Stimulated activated CD8-positive, alpha-beta memory T cell treated with anti-CD3 and anti-CD28 coated beads, Interleukin-7, amount 100 ng/mL, for 24 hours (primary cell): Measurements from ENCODE around the gene SGCG.
"Not testable (repeated sequence)": the region's sequence is repeated elsewhere in the genome, so short reads cannot be mapped to it uniquely, and the experiment has no call there.

ENCODE experiments used
- DNase-seq: peaks from one replicate; pipeline ENCODE4 v3.0.0-alpha.2; 2020; ENCODE audit warnings: low read depth

The SGCG gene

GRCh38 chr13:23212671-23213070, 31.9 kb downstream of the SGCG start:
- DNase-seq: no peak

- DNase-seq: no peak
Measured at GRCh38 chr13:23231241-23231640, 50.5 kb downstream of the SGCG start.

- no peak for DNase-seq
Measured at GRCh38 chr13:23235994-23236393, 55.2 kb downstream of the SGCG start.

- DNase-seq: no peak
Measured at GRCh38 chr13:23243066-23243465, 62.3 kb downstream of the SGCG start.

- not testable (repeated sequence) for DNase-seq
Measured at GRCh38 chr13:23248410-23248809, 67.6 kb downstream of the SGCG start.

- DNase-seq: no peak
Measured at GRCh38 chr13:23254506-23254905, 73.7 kb downstream of the SGCG start.

GRCh38 chr13:23267571-23267970, 86.8 kb downstream of the SGCG start:
- DNase-seq: no peak

- DNase-seq: no peak
Measured at GRCh38 chr13:23268441-23268840, 87.7 kb downstream of the SGCG start.

GRCh38 chr13:23271331-23271730, 90.6 kb downstream of the SGCG start:
- no peak for DNase-seq

- DNase-seq: no peak
Measured at GRCh38 chr13:23273498-23273897, 92.7 kb downstream of the SGCG start.

GRCh38 chr13:23279321-23279720, 98.5 kb downstream of the SGCG start:
- no peak for DNase-seq

GRCh38 chr13:23288564-23288963, 107.8 kb downstream of the SGCG start:
- DNase-seq: no peak

- no peak for DNase-seq
Measured at GRCh38 chr13:23288995-23289394, 108.2 kb downstream of the SGCG start.

- no peak for DNase-seq
Measured at GRCh38 chr13:23289917-23290357, 109.2 kb downstream of the SGCG start.

GRCh38 chr13:23292586-23292985, 111.8 kb downstream of the SGCG start:
- DNase-seq: no peak

- not testable (repeated sequence) for DNase-seq
Measured at GRCh38 chr13:23314837-23315236, 134.1 kb downstream of the SGCG start.

GRCh38 chr13:23319883-23320224, 139.1 kb downstream of the SGCG start:
- no peak for DNase-seq

- DNase-seq: no peak
Measured at GRCh38 chr13:23320926-23321534, 140.3 kb downstream of the SGCG start.

- DNase-seq: no peak
Measured at GRCh38 chr13:23321535-23322241, 140.9 kb downstream of the SGCG start.

- DNase-seq: no peak
Measured at GRCh38 chr13:23322353-23323336, 141.9 kb downstream of the SGCG start.

- DNase-seq: no peak
Measured at GRCh38 chr13:23323946-23324709, 143.3 kb downstream of the SGCG start.

GRCh38 chr13:23325191-23325590, 144.4 kb downstream of the SGCG start:
- no peak for DNase-seq
